CD4-positive, CD25-positive, alpha-beta regulatory T cell (primary cell): ENCODE measurements around the gene TK1. TPM values are rescaled to one million over a fixed set of nuclear protein-coding genes. Genes with fewer than 3 reads are reported as not detected.

Source experiments
- ATAC-seq, 2 donors: fragments of 150-1000 bp; cut with Tn5 transposase; one replicate each; pipeline ENCODE4 v1.10.0; 2021; ENCODE audit warnings: low read depth in 2 of 2, moderate number of reproducible peaks in 2 of 2, moderate library complexity in 1 of 2
- DNase-seq, 3 donors: peaks; one replicate each; pipeline versions ENCODE4 v3.0.0 to v3.0.0-alpha.2; 2012 to 2022; ENCODE audit warnings: mixed read lengths in 1 of 3
- H3K27ac ChIP-seq: one replicate; pipeline ENCODE4 v1.7.0; 2013; ENCODE audit warnings: mild to moderate bottlenecking, low read length; ENCODE audit not compliant: insufficient read depth, poor library complexity, severe bottlenecking
- H3K27me3 ChIP-seq: one replicate; pipeline ENCODE4 v1.7.0; 2013; ENCODE audit warnings: low read length; ENCODE audit not compliant: control insufficient read depth, insufficient read depth
- H3K36me3 ChIP-seq: one replicate; pipeline ENCODE4 v1.7.0; 2013; ENCODE audit warnings: mild to moderate bottlenecking, low read length, moderate library complexity; ENCODE audit not compliant: control insufficient read depth, insufficient read depth
- H3K4me1 ChIP-seq: 2 replicates; pipeline ENCODE4 v1.7.0; 2013; ENCODE audit warnings: mild to moderate bottlenecking, low read length; ENCODE audit not compliant: insufficient read depth, control insufficient read depth, poor library complexity, severe bottlenecking
- H3K4me3 ChIP-seq: one replicate; pipeline ENCODE4 v1.7.0; 2013; ENCODE audit warnings: low read depth, mild to moderate bottlenecking, low read length, moderate library complexity
- H3K9me3 ChIP-seq, 2 experiments: 1 replicate in 1 of 2; 2 replicates in 1 of 2; pipeline ENCODE4 v1.7.0; 2013; ENCODE audit warnings: low read length in 2 of 2, mild to moderate bottlenecking in 1 of 2, moderate library complexity in 1 of 2; ENCODE audit not compliant: control insufficient read depth in 2 of 2
- H3K27ac Mint-ChIP-seq, 3 donors: one replicate each; pipeline ENCODE4 v1.8.0; 2020 to 2022; ENCODE audit warnings: mild to moderate bottlenecking in 3 of 3, mixed read lengths in 3 of 3, moderate library complexity in 2 of 3
- H3K27me3 Mint-ChIP-seq: one replicate; pipeline ENCODE4 v1.8.0; 2022; ENCODE audit warnings: mild to moderate bottlenecking, mixed read lengths
- H3K36me3 Mint-ChIP-seq: one replicate; pipeline ENCODE4 v1.8.0; 2020; ENCODE audit warnings: mixed read lengths
- H3K4me1 Mint-ChIP-seq, 4 donors: one replicate each; pipeline ENCODE4 v1.8.0; 2020 to 2022; ENCODE audit warnings: mixed read lengths in 4 of 4, mild to moderate bottlenecking in 1 of 4
- H3K4me3 Mint-ChIP-seq, 4 donors: one replicate each; pipeline ENCODE4 v1.8.0; 2020 to 2022; ENCODE audit warnings: mild to moderate bottlenecking in 4 of 4, mixed read lengths in 4 of 4, moderate library complexity in 3 of 4
- H3K9me3 Mint-ChIP-seq, 7 donors: one replicate each; pipeline ENCODE4 v1.8.0; 2020 to 2022; ENCODE audit warnings: mixed read lengths in 7 of 7, mild to moderate bottlenecking in 3 of 7, moderate library complexity in 2 of 7
- polyA plus RNA-seq, 4 donors: library from polyadenylated mRNA; unstranded; fragments of 300-500 nt; fragmentation: Illumina TruSeq; gene quantifications; one replicate each; pipeline ENCODE4 v1.2.3, GENCODE V29; 2021
- total RNA-seq: library from RNA; stranded (reverse); gene quantifications from one replicate; pipeline ENCODE4 v1.2.3, GENCODE V29; 2022

Gene TK1
- total and polyA plus RNA-seq, 5 donors from 2014 or later = 3.2 to 33.8 (median 12.8) TPM

DNA sequence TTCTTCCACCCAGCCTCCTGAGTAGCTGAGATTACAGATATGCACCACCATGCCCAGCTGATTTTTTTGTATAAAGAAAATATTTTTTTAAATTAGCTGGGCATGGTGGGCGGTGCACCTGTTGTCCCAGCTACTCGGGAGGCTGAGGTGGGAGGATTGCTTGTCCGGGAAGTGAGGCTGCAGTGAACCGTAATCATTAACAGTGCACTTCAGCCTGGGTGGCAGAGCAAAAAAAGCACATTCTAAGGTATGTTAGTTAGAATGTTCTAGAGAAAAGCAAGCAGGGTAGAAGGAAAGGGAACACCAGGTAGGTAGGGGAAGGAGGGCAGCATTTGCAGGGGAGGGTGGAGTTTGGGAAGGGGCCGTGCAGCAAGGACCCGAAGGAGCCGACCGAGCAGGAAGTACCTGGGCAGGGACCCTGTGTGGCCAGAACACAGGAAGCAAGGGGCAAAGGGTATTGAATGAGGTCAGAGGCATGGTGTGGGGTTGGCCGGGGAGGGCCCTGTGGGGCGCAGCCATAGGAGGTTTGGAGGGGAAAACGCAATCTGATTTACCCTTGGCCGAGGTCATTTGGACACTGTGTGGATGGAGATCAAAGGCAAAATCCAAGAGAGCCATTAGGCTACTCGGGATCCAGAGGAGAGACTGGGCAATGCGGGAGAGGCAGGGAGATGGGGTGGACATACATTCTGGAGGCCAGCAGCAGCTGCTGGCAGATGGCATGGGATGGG, 38.4 kb downstream of the TK1 start:
- Histone ChIP-seq H3K4me1 (peaks cover 20% of the 10 kb centered on the region), H3K27me3 (no peaks in the 10 kb centered on the region), H3K36me3 (no peaks in the 10 kb centered on the region), H3K9me3 (no peaks in the 10 kb centered on the region), H3K4me3 (no peak overlapping the region), H3K27ac (no peak overlapping the region)
- Mint-ChIP-seq H3K4me1 (peaks cover 0 to 25% (median 8%) of the 10 kb centered on the region in 4 donors), H3K27me3 (peaks cover 4% of the 10 kb centered on the region), H3K4me3 (no peak overlapping the region), H3K9me3 (no peaks in the 10 kb centered on the region), H3K27ac (peak overlapping the region in 2 of 3 donors; percentile 73 to 86), H3K36me3 (no peaks in the 10 kb centered on the region)
- ATAC-seq (no peak), DNase-seq (no peak)

DNA sequence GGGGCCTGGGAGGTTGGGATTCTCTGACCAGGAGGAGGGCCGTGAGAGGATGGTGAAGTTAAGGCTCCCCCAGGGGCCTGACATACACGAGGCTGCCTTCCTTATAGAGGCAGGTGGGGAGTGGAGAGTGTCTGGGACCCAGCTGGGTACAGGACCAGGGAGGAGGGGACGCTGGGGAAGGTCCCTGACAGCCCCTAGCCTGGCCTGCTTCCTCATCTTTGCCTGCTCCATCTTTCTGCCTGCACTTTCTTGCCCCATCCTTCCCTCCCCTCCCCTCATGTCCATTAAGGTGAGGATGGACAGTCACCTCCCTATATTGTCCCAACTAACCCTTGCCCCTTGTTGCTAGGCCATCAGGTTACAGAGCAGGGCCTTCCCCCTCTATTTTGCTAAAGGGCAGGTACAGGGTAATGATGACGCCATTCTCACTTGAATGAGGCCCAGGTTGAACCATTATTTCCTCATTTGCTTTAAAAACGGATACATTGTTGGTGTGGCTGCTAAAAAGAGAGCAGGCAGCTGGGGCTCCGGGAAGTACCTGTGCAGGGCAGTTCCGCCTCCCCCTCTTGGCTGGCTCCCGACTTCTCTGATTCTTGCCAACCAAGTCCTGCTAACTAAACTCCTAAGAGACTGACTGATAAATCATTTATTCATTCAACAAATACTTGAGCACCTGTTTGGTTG, 39.4 kb downstream of the TK1 start:
- no peaks in the 10 kb centered on the region for H3K9me3 ChIP-seq
- no peak for DNase-seq

DNA sequence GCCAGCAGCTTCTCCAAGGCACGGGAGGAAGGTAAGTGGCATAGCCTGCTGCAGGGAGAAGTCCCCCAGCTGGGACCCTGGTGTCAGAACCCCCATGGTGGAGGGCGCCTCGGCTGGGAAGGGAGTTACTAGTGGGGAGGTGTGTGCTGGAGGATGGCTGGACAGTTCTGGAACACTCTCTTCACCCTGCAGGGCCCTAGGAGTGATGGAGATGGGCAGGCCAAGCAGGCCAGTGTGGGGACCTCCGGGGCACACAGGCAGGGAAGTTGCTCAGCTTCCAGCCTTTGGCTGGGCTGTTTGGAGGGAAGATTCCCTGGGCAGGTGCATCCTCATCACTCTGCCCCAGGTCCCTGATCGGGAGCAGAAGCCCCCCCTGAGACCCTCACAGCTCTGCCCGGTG, 40.0 kb downstream of the TK1 start:
- Mint-ChIP-seq H3K27ac (peak overlapping the region in 2 of 3 donors; percentile 36 to 84), H3K4me3 (no peak overlapping the region), H3K27me3 (peaks cover 4% of the 10 kb centered on the region), H3K9me3 (no peaks in the 10 kb centered on the region), H3K4me1 (peaks cover 0 to 39% (median 10%) of the 10 kb centered on the region in 4 donors), H3K36me3 (no peaks in the 10 kb centered on the region)
- H3K27me3 ChIP-seq = no peaks in the 10 kb centered on the region
- no peaks in the 10 kb centered on the region for H3K9me3 ChIP-seq
- no peak overlapping the region for H3K4me3 ChIP-seq
- no peak for DNase-seq
- no peak for ATAC-seq
- no peak overlapping the region for H3K27ac ChIP-seq
- peaks cover 29% of the 10 kb centered on the region for H3K4me1 ChIP-seq
- H3K36me3 ChIP-seq = peaks cover 8% of the 10 kb centered on the region

More for the DNA sequence above, 39.4 kb downstream of the TK1 start:
- Mint-ChIP-seq H3K4me1 (peaks cover 0 to 33% (median 9%) of the 10 kb centered on the region in 4 donors), H3K27me3 (peaks cover 4% of the 10 kb centered on the region), H3K9me3 (no peaks in the 10 kb centered on the region), H3K4me3 (peak overlapping the region in 2 of 4 donors; percentile 7 to 28), H3K36me3 (no peaks in the 10 kb centered on the region), H3K27ac (peak overlapping the region; percentile 52 to 84 (median 73))
- no peaks in the 10 kb centered on the region for H3K27me3 ChIP-seq
- no peak overlapping the region for H3K27ac ChIP-seq
- ATAC-seq = peak; percentile 60 to 61
- H3K36me3 ChIP-seq = peaks cover 3% of the 10 kb centered on the region
- peaks cover 24% of the 10 kb centered on the region for H3K4me1 ChIP-seq
- no peak overlapping the region for H3K4me3 ChIP-seq

DNA sequence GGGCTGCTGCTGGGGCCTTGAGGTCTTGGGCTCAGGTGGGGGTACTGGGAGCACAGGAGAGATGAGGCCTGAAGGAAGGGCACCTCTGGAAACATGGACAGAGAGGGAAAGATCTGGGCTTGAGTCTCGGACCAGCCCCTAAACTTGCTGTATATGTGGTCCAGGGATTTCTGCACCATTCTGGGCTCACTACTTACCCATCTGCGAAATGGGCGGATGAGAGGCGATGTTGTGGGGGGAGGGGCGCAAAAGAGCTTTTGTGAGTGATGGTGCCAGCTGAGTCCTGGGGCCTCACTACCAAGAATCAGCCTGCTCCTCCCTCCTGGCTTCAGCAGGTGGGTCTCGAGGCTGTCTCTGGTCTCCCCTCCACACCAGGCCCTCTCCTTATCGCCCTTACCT, 40.4 kb downstream of the TK1 start:
- no peaks in the 10 kb centered on the region for H3K9me3 ChIP-seq
- Mint-ChIP-seq H3K27ac (peak overlapping the region in 1 of 3 donors; percentile 84), H3K4me1 (peaks cover 0 to 41% (median 10%) of the 10 kb centered on the region in 4 donors), H3K4me3 (no peak overlapping the region), H3K9me3 (no peaks in the 10 kb centered on the region), H3K36me3 (peaks cover under 1% of the 10 kb centered on the region), H3K27me3 (peaks cover 4% of the 10 kb centered on the region)
- DNase-seq (no peak), ATAC-seq (no peak)
- no peak overlapping the region for H3K27ac ChIP-seq
- peaks cover 33% of the 10 kb centered on the region for H3K4me1 ChIP-seq
- peaks cover 8% of the 10 kb centered on the region for H3K36me3 ChIP-seq
- no peak overlapping the region for H3K4me3 ChIP-seq
- no peaks in the 10 kb centered on the region for H3K27me3 ChIP-seq

DNA sequence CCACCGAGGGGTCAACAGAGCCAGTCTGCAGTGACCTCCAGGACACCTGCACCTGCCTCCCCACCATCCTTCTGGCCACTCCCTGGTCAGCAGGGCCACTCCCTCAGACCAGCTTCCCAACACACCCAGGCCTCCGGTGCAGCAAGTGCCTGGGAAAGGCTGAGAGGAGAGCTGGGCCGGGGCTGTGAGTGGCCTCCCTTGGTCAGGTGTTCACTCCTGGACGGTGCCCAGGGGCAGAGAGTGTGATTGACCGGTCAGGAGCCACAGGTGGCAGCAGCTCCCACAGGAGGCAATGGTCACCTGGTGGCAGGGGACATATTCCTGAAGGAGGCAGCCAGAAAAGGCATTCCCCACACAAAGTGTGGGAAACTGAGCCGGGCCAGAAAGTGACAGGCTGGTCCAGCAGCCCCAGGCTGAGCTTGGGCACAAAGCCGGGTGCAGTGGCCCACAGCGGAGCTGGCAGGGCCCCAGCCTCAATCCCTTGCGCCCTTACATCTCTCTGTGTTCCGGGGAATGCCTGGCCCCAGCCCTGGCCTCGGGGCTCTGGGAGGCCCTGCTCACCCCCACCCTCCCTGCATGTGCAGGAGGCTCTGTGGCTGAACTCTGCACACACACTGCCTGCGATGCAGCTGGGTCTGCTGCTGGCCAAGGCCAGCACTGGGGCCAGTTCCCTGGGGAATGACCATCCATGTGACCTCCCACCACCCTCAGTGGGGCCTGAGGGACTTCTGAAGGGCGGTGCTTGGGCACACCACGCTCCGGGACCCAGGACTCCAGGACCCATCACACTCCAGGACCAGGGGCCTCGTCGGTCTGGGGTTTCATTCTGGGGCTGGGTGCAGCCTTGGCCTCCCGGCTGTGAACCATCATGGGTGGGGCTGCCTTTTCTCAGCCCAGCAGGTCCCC, 41.9 kb downstream of the TK1 start:
- Histone ChIP-seq H3K36me3 (peaks cover 11% of the 10 kb centered on the region), H3K4me1 (peaks cover 40% of the 10 kb centered on the region), H3K27ac (no peak overlapping the region), H3K27me3 (no peaks in the 10 kb centered on the region), H3K4me3 (no peak overlapping the region), H3K9me3 (no peaks in the 10 kb centered on the region)
- Mint-ChIP-seq H3K27me3 (peaks cover 4% of the 10 kb centered on the region), H3K9me3 (no peaks in the 10 kb centered on the region), H3K27ac (no peak overlapping the region), H3K4me1 (peaks cover 0 to 50% (median 14%) of the 10 kb centered on the region in 4 donors), H3K36me3 (peaks cover 8% of the 10 kb centered on the region), H3K4me3 (no peak overlapping the region)
- ATAC-seq (no peak), DNase-seq (no peak)

DNA sequence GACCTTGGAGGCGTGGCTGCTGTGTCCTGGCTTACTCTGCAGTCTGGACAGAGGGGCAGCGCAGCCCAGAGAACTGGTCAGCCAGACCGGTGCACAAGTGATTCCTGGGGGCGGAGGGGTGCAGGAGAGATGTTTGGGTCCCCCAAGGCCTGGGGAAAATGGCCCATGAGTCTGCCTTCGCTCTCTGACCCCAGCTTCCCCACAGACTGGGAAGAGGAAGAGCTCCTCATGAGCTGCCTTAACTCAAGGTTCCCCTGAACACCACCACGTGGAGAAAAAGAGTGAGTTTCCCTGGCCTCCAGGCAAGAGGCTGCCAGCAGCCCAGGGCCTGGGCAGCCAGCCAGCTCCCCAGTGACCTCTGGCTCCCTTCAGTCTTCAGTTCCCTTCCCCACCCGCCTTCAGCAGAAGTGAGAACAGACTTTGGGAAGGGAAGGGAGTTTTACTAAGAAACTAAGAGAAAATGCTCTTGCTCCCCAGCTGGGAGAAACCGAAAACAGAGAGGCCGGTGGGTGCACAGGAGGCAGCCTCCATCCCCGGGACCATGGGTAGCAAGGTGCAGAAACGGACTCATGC, 42.6 kb downstream of the TK1 start:
- H3K9me3 Mint-ChIP-seq = no peaks in the 10 kb centered on the region
- ATAC-seq (no peak), DNase-seq (no peak)
- H3K4me3 ChIP-seq = no peak overlapping the region
- peaks cover 0 to 54% (median 16%) of the 10 kb centered on the region in 4 donors for H3K4me1 Mint-ChIP-seq
- peaks cover 43% of the 10 kb centered on the region for H3K4me1 ChIP-seq
- H3K27ac Mint-ChIP-seq = peak overlapping the region in 1 of 3 donors; percentile 32
- H3K27me3 ChIP-seq = no peaks in the 10 kb centered on the region
- peaks cover 9% of the 10 kb centered on the region for H3K36me3 Mint-ChIP-seq
- H3K36me3 ChIP-seq = peaks cover 11% of the 10 kb centered on the region
- H3K9me3 ChIP-seq = no peaks in the 10 kb centered on the region
- no peak overlapping the region for H3K27ac ChIP-seq
- no peak overlapping the region for H3K4me3 Mint-ChIP-seq
- peaks cover 4% of the 10 kb centered on the region for H3K27me3 Mint-ChIP-seq
